H1 (cell line): ENCODE data around the gene GRIK4.

Experiments
- CTCF ChIP-seq, 3 experiments: IDR thresholded peaks; 1 replicate in 2 of 3; 2 replicates in 1 of 3; pipeline versions ENCODE4 v1.5.1 to v1.6.1; 2011; ENCODE audit warnings: low read length in 3 of 3, mild to moderate bottlenecking in 3 of 3, inconsistent platforms in 2 of 3, low read depth in 1 of 3, moderate library complexity in 1 of 3; ENCODE audit not compliant: insufficient read depth in 1 of 3; ENCODE audit errors: control extremely low read depth in 1 of 3
- EP300 ChIP-seq, 2 experiments: IDR thresholded peaks; 1 replicate in 1 of 2; 2 replicates in 1 of 2; pipeline ENCODE4 v1.6.1; 2011 to 2012; ENCODE audit warnings: low read depth in 2 of 2, low read length in 2 of 2, mild to moderate bottlenecking in 2 of 2, borderline replicate concordance in 1 of 2, inconsistent platforms in 1 of 2, moderate library complexity in 1 of 2
- KDM1A ChIP-seq: fragments of 200-600, 300-600 bp; sonication (generic); IDR thresholded peaks from 2 replicates; pipeline ENCODE4 v1.7.1; 2016; ENCODE audit warnings: mild to moderate bottlenecking, low read length, borderline replicate concordance
- KDM4A ChIP-seq: IDR thresholded peaks from one replicate; pipeline ENCODE4 v1.7.1; 2012; ENCODE audit warnings: low read depth, mild to moderate bottlenecking, moderate library complexity, low read length, inconsistent platforms; ENCODE audit not compliant: severe bottlenecking

- no peak for TF ChIP-seq CTCF (IDR thresholded peaks at IDR 0.05; ENCODE audit: control extremely low read depth in 1 of 3, insufficient read depth in 1 of 3, low read depth in 1 of 3, low read length in 3 of 3)
- TF ChIP-seq KDM1A = no peak
- no peak for TF ChIP-seq KDM4A
- TF ChIP-seq EP300 (IDR thresholded peaks at IDR 0.05; ENCODE audit: borderline replicate concordance in 1 of 2, low read depth in 2 of 2, low read length in 2 of 2) = no peak
These were observed 445.4 kb downstream of the GRIK4 start for GRCh38 chr11:120956710-120957495.
